Fibroblast of lung (primary cell): ENCODE data around the gene ANKRD6. TPM values are rescaled to one million over a fixed set of nuclear protein-coding genes. Genes with fewer than 3 reads are reported as not detected.

Source experiments
- DNase-seq, 2 donors: peaks; one replicate each; pipeline versions ENCODE4 v3.0.0 to v3.0.0-alpha.2; 2010; ENCODE audit warnings: low read depth in 2 of 2
- H2AFZ ChIP-seq: 2 replicates; pipeline ENCODE4 v1.5.1; 2012; ENCODE audit warnings: low read length, control low read depth, inconsistent platforms
- H3K27ac ChIP-seq: 2 replicates; pipeline ENCODE4 v1.5.1; 2011; ENCODE audit warnings: low read length, control low read depth; ENCODE audit not compliant: insufficient read depth
- H3K27me3 ChIP-seq: 2 replicates; pipeline ENCODE4 v1.5.1; 2011; ENCODE audit warnings: mild to moderate bottlenecking, low read length; ENCODE audit not compliant: control insufficient read depth, insufficient read depth
- H3K36me3 ChIP-seq: 2 replicates; pipeline ENCODE4 v1.5.1; 2011; ENCODE audit warnings: low read length; ENCODE audit not compliant: control insufficient read depth, insufficient read depth
- H3K4me1 ChIP-seq: 2 replicates; pipeline ENCODE4 v1.5.1; 2011; ENCODE audit warnings: low read length; ENCODE audit not compliant: control insufficient read depth, insufficient read depth; ENCODE audit errors: extremely low read depth
- H3K4me2 ChIP-seq: 2 replicates; pipeline ENCODE4 v1.5.1; 2011; ENCODE audit warnings: low read length, control low read depth; ENCODE audit not compliant: insufficient read depth; ENCODE audit errors: extremely low read depth
- H3K4me3 ChIP-seq, 4 experiments: fragments of 200-600 bp in 1 of 4; sonication (generic) in 1 of 4; replicated peaks in 1 of 4; 2 replicates each; pipeline ENCODE4 v1.5.1; 2011 to 2016; ENCODE audit warnings: low read length in 4 of 4, low read depth in 3 of 4, mild to moderate bottlenecking in 3 of 4, control low read depth in 2 of 4, inconsistent platforms in 1 of 4, mixed read lengths in 1 of 4; ENCODE audit not compliant: insufficient read depth in 1 of 4; ENCODE audit errors: control extremely low read depth in 1 of 4
- H3K79me2 ChIP-seq: 2 replicates; pipeline ENCODE4 v1.5.1; 2012; ENCODE audit warnings: mild to moderate bottlenecking, low read length, inconsistent platforms; ENCODE audit not compliant: control insufficient read depth, insufficient read depth
- H3K9ac ChIP-seq: 2 replicates; pipeline ENCODE4 v1.5.1; 2011; ENCODE audit warnings: mild to moderate bottlenecking, low read length, control low read depth; ENCODE audit not compliant: insufficient read depth
- H3K9me3 ChIP-seq: 2 replicates; pipeline ENCODE4 v1.5.1; 2012; ENCODE audit warnings: low read depth, low read length; ENCODE audit not compliant: control insufficient read depth, insufficient read depth
- H4K20me1 ChIP-seq: 2 replicates; pipeline ENCODE4 v1.5.1; 2011; ENCODE audit warnings: low read length; ENCODE audit not compliant: control insufficient read depth, insufficient read depth; ENCODE audit errors: extremely low read depth
- EZH2 ChIP-seq: IDR thresholded peaks from 2 replicates; pipeline ENCODE4 v1.5.1; 2012; ENCODE audit warnings: low read length, control low read depth, mild to moderate bottlenecking; ENCODE audit errors: missing control alignments
- polyA plus RNA-seq, 2 donors: library from polyadenylated mRNA; depleted of rRNA in 1 of 2; stranded (reverse) in 1 of 2; unstranded in 1 of 2; fragments of >200 nt; gene quantifications; 2 replicates each; pipeline ENCODE4 v1.2.1, GENCODE V29; 2011 to 2012; ENCODE audit warnings: missing spikeins in 1 of 2
- total RNA-seq: library from RNA; depleted of rRNA; stranded (reverse); fragments of >200 nt; gene quantifications from 2 replicates; pipeline ENCODE4 v1.2.1, GENCODE V29; 2014
- TF ChIP-seq, protein P1 (sequence below), 2 donors: IDR thresholded peaks in 1 of 2; conservative IDR thresholded peaks in 1 of 2; 1 replicate in 1 of 2; 2 replicates in 1 of 2; pipeline ENCODE4 v1.5.1; 2011 to 2012; ENCODE audit warnings: low read length in 2 of 2, control low read depth in 1 of 2, inconsistent platforms in 1 of 2, low read depth in 1 of 2, mild to moderate bottlenecking in 1 of 2

ANKRD6 gene
- total and polyA plus RNA-seq, 2 donors (not counting 1 experiment from before 2014, with no cell fraction given): 0.39 to 2.3 TPM

DNA sequence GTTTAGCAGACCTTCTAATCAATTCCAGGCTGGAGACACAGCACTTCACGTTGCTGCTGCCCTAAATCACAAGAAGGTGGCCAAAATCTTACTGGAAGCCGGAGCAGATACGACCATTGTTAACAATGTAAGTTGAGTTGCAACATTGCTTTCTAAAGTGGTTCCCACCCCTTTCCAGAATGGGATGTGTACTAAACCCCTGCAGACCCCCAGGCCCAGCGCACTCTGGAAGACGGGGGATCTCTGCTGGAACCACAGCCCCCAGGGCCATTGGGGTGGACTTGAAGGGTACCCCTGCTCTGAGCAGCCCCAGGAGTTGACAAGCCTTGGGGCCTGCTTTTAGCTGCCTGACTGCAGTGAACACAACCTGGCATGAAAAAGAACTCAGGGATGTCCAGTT, 183.6 kb downstream of the ANKRD6 start:
- H3K79me2 ChIP-seq: no peaks in the 10 kb centered on the region
- H3K4me2 ChIP-seq: no peak overlapping the region
- no peaks in the 10 kb centered on the region for H3K4me1 ChIP-seq
- H2AFZ ChIP-seq: no peak overlapping the region
- no peaks in the 10 kb centered on the region for H3K36me3 ChIP-seq
- H3K4me3 ChIP-seq: no peak overlapping the region
- no peak overlapping the region for H3K27ac ChIP-seq
- no peak overlapping the region for H3K9ac ChIP-seq
- no peak for DNase-seq
- no peaks in the 10 kb centered on the region for H3K9me3 ChIP-seq
- H3K27me3 ChIP-seq: no peaks in the 10 kb centered on the region
- H4K20me1 ChIP-seq: no peaks in the 10 kb centered on the region
- TF ChIP-seq, protein P1, sequence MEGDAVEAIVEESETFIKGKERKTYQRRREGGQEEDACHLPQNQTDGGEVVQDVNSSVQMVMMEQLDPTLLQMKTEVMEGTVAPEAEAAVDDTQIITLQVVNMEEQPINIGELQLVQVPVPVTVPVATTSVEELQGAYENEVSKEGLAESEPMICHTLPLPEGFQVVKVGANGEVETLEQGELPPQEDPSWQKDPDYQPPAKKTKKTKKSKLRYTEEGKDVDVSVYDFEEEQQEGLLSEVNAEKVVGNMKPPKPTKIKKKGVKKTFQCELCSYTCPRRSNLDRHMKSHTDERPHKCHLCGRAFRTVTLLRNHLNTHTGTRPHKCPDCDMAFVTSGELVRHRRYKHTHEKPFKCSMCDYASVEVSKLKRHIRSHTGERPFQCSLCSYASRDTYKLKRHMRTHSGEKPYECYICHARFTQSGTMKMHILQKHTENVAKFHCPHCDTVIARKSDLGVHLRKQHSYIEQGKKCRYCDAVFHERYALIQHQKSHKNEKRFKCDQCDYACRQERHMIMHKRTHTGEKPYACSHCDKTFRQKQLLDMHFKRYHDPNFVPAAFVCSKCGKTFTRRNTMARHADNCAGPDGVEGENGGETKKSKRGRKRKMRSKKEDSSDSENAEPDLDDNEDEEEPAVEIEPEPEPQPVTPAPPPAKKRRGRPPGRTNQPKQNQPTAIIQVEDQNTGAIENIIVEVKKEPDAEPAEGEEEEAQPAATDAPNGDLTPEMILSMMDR (conservative IDR thresholded peaks at IDR 0.05 in 1 of 2, IDR thresholded peaks at IDR 0.05 in 1 of 2; ENCODE audit: low read depth in 1 of 2, low read length in 2 of 2): no peak
- no peak for TF ChIP-seq EZH2

DNA sequence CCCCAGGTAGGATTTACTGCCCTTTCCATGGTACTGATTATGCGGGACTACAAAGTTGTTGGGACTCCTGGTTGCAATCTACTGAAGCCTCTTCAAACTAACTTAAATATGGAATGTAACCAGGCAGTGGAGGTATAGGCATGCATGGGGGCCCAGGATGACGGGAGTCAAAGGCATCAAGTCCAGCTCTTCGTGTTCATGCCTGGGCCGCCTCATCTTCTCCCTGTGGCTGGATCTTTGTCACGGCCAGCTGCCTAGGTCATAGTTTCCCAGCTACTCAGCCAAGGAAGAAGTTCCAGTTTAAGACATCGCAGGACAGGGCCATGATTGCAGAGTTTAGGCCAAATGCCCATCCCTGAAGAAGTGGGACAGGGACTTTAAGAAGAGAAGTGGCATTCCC, 185.1 kb downstream of the ANKRD6 start:
- no peak overlapping the region for H3K27ac ChIP-seq
- H3K27me3 ChIP-seq: no peaks in the 10 kb centered on the region
- no peak overlapping the region for H3K4me3 ChIP-seq
- no peaks in the 10 kb centered on the region for H3K79me2 ChIP-seq
- no peak for TF ChIP-seq EZH2
- TF ChIP-seq, protein P1 (conservative IDR thresholded peaks at IDR 0.05 in 1 of 2, IDR thresholded peaks at IDR 0.05 in 1 of 2; ENCODE audit: low read depth in 1 of 2, low read length in 2 of 2): no peak
- DNase-seq: no peak
- no peak overlapping the region for H2AFZ ChIP-seq
- H3K9me3 ChIP-seq: no peaks in the 10 kb centered on the region
- H3K36me3 ChIP-seq: no peaks in the 10 kb centered on the region
- no peaks in the 10 kb centered on the region for H3K4me1 ChIP-seq
- no peaks in the 10 kb centered on the region for H4K20me1 ChIP-seq
- no peak overlapping the region for H3K9ac ChIP-seq
- H3K4me2 ChIP-seq: no peak overlapping the region

DNA sequence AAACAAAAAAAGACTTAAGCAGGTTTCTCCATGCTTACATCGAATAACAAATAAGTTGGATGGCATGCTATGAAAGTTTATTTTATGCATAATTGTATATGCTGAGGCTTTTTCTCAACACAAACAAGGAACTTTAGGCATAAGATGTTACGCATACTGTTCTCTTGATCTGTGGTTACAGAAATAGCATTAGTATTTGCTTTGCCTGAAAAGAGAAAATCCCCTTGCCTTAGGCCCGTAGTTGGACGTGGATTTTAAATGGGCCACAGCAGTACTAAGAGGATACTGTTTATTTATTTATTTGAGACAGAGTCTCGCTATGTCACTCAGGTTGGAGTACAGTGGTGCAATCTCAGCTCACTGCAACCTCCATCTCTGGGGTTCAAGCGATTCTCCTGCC, 186.6 kb downstream of the ANKRD6 start:
- Histone ChIP-seq H3K9ac (no peak overlapping the region), H3K27ac (no peak overlapping the region), H3K4me1 (no peaks in the 10 kb centered on the region), H2AFZ (no peak overlapping the region), H3K36me3 (no peaks in the 10 kb centered on the region), H3K4me2 (no peak overlapping the region), H3K27me3 (no peaks in the 10 kb centered on the region), H4K20me1 (no peaks in the 10 kb centered on the region), H3K4me3 (no peak overlapping the region), H3K9me3 (no peaks in the 10 kb centered on the region), H3K79me2 (no peaks in the 10 kb centered on the region)
- no peak for DNase-seq
- TF ChIP-seq, protein P1 (conservative IDR thresholded peaks at IDR 0.05 in 1 of 2, IDR thresholded peaks at IDR 0.05 in 1 of 2; ENCODE audit: low read depth in 1 of 2, low read length in 2 of 2): no peak
- no peak for TF ChIP-seq EZH2
